ENCODE measurements around the gene KLHL25.

Gene KLHL25

GRCh38 chr15:85756411-85757072 is 38.2 kb downstream of the KLHL25 start:
- H3K4me3 ChIP-seq (ENCODE audit: low read length): no peak overlapping the region
- TF ChIP-seq ZNF274 (IDR thresholded peaks at IDR 0.05; ENCODE audit: low read depth, low read length): no peak

GRCh38 chr15:85755942-85756341 is 38.8 kb downstream of the KLHL25 start:
- H3K4me3 ChIP-seq (ENCODE audit: low read length): no peak overlapping the region
- no peak for TF ChIP-seq ZNF274 (IDR thresholded peaks at IDR 0.05; ENCODE audit: low read depth, low read length)

DNA sequence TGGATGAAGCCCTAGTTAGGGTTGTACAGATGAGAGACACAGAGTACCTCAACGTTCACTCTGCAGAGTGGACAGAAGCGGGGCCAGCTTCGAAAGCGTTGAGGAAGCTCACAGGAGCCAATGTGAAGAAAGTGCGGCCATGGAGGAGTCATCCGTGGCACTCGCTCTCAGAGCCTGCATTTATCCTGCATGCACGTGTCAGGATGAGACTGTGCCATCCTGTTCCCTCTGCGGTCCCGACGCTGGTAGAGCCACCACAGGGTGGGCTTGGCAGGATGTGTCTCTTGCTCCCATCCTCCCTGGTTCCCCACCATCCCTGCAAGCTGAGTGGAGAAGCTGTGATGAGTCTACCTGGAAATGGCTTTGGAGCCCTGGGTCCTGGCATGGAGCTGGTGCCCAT is 39.3 kb downstream of the KLHL25 start:
- TF ChIP-seq ZNF274 (IDR thresholded peaks at IDR 0.05; ENCODE audit: low read depth, low read length): no peak
- H3K4me3 ChIP-seq (ENCODE audit: low read length): no peak overlapping the region

DNA sequence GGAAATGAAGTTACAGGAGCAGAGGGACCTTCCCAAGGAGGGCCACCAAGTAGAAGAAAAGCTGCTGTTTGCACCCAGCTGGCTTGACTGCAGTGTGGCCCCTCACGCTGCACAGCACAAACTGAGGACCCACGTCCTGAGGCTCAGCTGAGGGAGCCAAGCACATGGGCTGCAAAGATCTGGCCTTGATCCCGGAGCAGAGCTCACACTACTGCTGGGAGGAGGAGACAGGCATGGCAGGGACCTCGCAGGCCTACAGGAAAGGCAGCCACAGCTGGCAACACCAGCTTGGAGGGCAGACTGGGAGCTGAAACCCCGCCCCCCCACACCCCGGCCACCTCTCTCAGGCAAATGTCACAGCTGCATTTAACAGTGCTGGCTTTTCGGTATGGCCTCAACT is 39.7 kb downstream of the KLHL25 start:
- H3K4me3 ChIP-seq (ENCODE audit: low read length): no peak overlapping the region
- no peak for TF ChIP-seq ZNF274 (IDR thresholded peaks at IDR 0.05; ENCODE audit: low read depth, low read length)

GRCh38 chr15:85753791-85754452 is 40.8 kb downstream of the KLHL25 start:
- H3K4me3 ChIP-seq (ENCODE audit: low read length): no peak overlapping the region
- no peak for TF ChIP-seq ZNF274 (IDR thresholded peaks at IDR 0.05; ENCODE audit: low read depth, low read length)

GRCh38 chr15:85753261-85753660 is 41.5 kb downstream of the KLHL25 start:
- no peak for TF ChIP-seq ZNF274 (IDR thresholded peaks at IDR 0.05; ENCODE audit: low read depth, low read length)
- no peak overlapping the region for H3K4me3 ChIP-seq (ENCODE audit: low read length)

DNA sequence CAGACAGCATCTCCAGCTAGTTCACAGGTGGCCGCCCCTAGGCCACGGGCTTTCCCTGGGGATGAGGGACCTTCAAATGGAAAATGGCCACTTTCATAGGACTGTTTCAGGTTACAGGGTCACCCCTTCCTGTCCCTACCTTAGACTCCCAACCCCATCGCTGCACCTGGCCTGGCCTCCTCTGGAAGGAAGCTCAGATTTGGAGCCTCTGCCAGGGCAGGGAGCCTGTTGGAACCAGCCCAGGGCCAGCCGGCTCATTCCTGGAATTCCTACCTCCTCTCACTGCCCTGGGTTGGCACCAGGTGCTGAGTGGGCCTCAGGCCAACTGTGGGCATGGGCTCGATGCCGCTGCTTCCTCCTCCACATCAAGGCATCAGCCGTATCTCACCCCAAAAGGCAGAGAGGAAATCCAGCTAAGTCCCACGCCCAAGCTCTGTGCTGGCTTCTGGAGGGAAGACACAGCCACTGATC is 42.2 kb downstream of the KLHL25 start:
- TF ChIP-seq ZNF274 (IDR thresholded peaks at IDR 0.05; ENCODE audit: low read depth, low read length): no peak
- no peak overlapping the region for H3K4me3 ChIP-seq (ENCODE audit: low read length)

GRCh38 chr15:85752124-85752475 is 42.6 kb downstream of the KLHL25 start:
- TF ChIP-seq ZNF274 (IDR thresholded peaks at IDR 0.05; ENCODE audit: low read depth, low read length): no peak
- no peak overlapping the region for H3K4me3 ChIP-seq (ENCODE audit: low read length)

GRCh38 chr15:85751291-85752123 is 43.2 kb downstream of the KLHL25 start:
- no peak for TF ChIP-seq ZNF274 (IDR thresholded peaks at IDR 0.05; ENCODE audit: low read depth, low read length)

DNA sequence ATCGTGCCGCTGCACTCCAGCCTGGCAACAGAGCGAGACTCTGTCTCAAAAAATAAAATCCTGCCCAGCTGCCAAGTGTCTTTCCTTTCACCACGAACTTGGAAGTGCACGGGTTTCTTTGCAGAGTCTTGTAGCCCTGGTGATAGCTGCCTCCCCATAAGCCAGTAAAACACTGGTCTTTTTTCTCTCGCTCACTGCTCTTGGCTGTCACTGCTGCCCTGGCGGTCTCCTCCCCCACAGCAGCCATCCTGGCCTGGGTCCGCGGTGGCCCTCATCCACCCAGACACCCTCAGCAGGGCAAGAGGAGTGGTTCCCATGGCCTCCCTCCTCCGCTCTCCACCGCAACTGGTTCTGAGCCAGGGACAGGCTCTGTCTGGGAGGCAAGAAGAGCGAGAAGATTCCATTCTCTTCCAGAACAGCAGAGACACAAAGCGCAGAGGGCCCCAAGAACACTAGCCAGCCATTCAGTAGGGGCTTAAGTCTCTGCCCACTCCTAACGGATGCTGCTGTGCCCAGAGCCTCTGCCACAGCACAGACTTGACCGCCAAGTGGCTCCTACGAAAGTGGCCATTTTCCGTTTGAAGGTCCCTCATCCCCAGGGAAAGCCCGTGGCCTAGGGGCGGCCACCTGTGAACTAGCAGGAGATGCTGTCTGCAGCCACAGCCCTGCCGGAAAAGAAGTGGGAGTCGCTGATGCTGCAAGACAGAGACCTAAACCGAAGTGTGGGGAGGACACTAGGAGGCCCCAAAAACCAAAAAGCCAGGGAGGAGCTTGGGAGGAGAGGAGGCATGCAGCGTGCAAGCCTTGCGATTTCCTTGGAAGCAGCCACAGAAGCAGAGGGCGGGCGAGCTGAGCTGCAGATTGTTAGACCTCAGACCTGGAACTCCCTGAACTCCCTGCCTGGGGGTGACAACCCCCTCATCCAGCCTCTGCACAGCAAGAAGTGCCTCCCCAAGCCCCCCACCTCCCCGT is 44.1 kb downstream of the KLHL25 start:
- no peak overlapping the region for H3K4me3 ChIP-seq (ENCODE audit: low read length)
- no peak for TF ChIP-seq ZNF274 (IDR thresholded peaks at IDR 0.05; ENCODE audit: low read depth, low read length)

More at GRCh38 chr15:85751291-85752123, 43.2 kb downstream of the KLHL25 start:
- H3K4me3 ChIP-seq (ENCODE audit: low read length): no peak overlapping the region

GRCh38 chr15:85749261-85750151 is 45.2 kb downstream of the KLHL25 start:
- no peak for TF ChIP-seq ZNF274 (IDR thresholded peaks at IDR 0.05; ENCODE audit: low read depth, low read length)

DNA sequence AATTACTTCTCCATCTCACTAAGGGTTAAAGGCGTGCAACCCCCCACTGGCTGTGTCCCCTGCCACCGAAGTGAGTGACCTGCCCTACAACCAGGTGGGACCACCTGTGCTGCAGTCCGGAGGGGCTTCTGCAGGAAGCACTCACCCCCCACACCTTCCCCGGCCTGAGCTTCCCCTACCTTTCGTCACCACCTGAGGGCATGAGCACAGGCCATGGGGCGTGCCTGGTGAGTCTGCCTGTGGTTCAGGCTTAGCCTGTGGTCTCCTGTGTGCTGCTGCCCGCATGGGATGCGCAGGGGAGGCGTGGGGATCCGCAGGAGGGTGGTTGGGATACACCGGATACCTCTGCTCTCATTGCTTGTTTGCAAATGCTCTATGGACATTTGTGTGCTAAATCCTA is 46.0 kb downstream of the KLHL25 start:
- TF ChIP-seq ZNF274 (IDR thresholded peaks at IDR 0.05; ENCODE audit: low read depth, low read length): no peak
- no peak overlapping the region for H3K4me3 ChIP-seq (ENCODE audit: low read length)

More at GRCh38 chr15:85749261-85750151, 45.2 kb downstream of the KLHL25 start:
- no peak overlapping the region for H3K4me3 ChIP-seq (ENCODE audit: low read length)

GRCh38 chr15:85748176-85748575 is 46.5 kb downstream of the KLHL25 start:
- H3K4me3 ChIP-seq (ENCODE audit: low read length): no peak overlapping the region
- no peak for TF ChIP-seq ZNF274 (IDR thresholded peaks at IDR 0.05; ENCODE audit: low read depth, low read length)
